GM12874 (cell line): ENCODE data around the gene MED19.

ENCODE experiments used
- CTCF ChIP-seq: IDR thresholded peaks from 2 replicates; pipeline ENCODE4 v1.5.1; 2011; ENCODE audit warnings: low read depth, mild to moderate bottlenecking, control low read depth, low read length, moderate library complexity; ENCODE audit not compliant: insufficient read depth

Gene MED19

GRCh38 chr11:57667736-57668433 is 44.1 kb downstream of the MED19 start, which contains the start of gene ZDHHC5:
ZDHHC5 (plus strand) TSS chr11:57668114; CDS start chr11:57673091, 4,977 bp downstream.
- peak; percentile 43 for TF ChIP-seq CTCF

- no peak for TF ChIP-seq CTCF
Observed at GRCh38 chr11:57667117-57667735, 44.8 kb downstream of the MED19 start.

- no peak for TF ChIP-seq CTCF
Observed at GRCh38 chr11:57663975-57664374, 48.0 kb downstream of the MED19 start.

- no peak; the same call in 1 of the 2 replicates for TF ChIP-seq CTCF
Observed at GRCh38 chr11:57662893-57663292, 49.1 kb downstream of the MED19 start.

GRCh38 chr11:57659669-57660068 is 52.3 kb downstream of the MED19 start:
- TF ChIP-seq CTCF, result no peak

GRCh38 chr11:57658023-57658361 is 54.0 kb downstream of the MED19 start:
- TF ChIP-seq CTCF, result no peak

- TF ChIP-seq CTCF, result no peak
Observed at GRCh38 chr11:57657194-57658022, 54.6 kb downstream of the MED19 start, which contains the start of gene CLP1. CLP1 (plus strand) TSS chr11:57657762; CDS start chr11:57659477, 1,715 bp downstream.
